ENCODE data around the gene XPR1. TPM values are rescaled to one million over a fixed set of nuclear protein-coding genes. Genes with fewer than 3 reads are reported as not detected.

Gene XPR1
- total and polyA plus RNA-seq, 2 donors (not counting 3 experiments of a cell fraction or from before 2014, with no cell fraction given): 23.9 to 26.7 TPM

DNA sequence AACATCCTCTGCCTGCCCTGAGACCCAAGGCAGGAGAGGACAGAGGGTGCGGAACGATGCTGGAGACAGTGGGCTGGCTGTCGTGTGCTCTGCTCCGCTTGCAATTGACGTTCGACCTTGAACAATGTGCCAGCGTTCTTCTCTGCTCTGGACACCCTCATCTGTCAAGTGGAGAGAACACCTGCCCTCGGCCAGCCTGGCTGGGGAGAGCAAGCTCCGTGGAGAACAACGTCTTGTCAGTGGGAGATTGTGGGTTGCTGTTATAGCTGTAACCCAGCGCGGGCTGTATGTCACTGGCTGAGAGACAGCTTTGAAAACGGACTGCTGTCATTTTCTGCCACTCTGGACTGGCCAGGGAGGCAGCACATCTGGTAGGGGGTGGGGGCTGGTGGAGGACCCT is 295.5 kb downstream of the XPR1 start:
- H3K27ac ChIP-seq (ENCODE audit: insufficient read depth, low read depth, low read length): no peak overlapping the region

More for the DNA sequence above, 295.5 kb downstream of the XPR1 start:
- no peaks in the 10 kb centered on the region for H3K4me1 ChIP-seq (ENCODE audit: control insufficient read depth, extremely low read depth, insufficient read depth, low read length)
- H4K20me1 ChIP-seq (replicated peaks; ENCODE audit: control insufficient read depth, extremely low read depth, insufficient read depth, low read length): no peaks in the 10 kb centered on the region
- CTCF ChIA-PET: interaction anchor here (1.6 to 3.2 kb wide), 2 partner anchors 10 to 46 kb away, joined by 4 to 18 read pairs; no protein-coding TSS in a partner anchor
- no peaks in the 10 kb centered on the region for H3K79me2 ChIP-seq (ENCODE audit: control insufficient read depth, insufficient read depth, low read length)
- TF ChIP-seq JUN (IDR thresholded peaks at IDR 0.05; ENCODE audit: borderline replicate concordance, insufficient read depth, insufficient read length, low read depth): no peak
- TF ChIP-seq CTCF (IDR thresholded peaks at IDR 0.05; ENCODE audit: extremely low read depth in 1 of 2, insufficient read depth in 1 of 2, low read depth in 1 of 2, low read length in 2 of 2): no peak
- TF ChIP-seq EZH2 (IDR thresholded peaks at IDR 0.05; ENCODE audit: borderline replicate concordance, low read depth, low read length, severe bottlenecking): no peak
- no peak for TF ChIP-seq POLR2A (IDR thresholded peaks at IDR 0.05; ENCODE audit: low read depth, low read length)
- DNase-seq (ENCODE audit: low read depth, low spot score): no peak
- intact Hi-C loops (cut with micrococcal nuclease): no loop called here
- no peak overlapping the region for H3K4me2 ChIP-seq (ENCODE audit: insufficient read depth, low read length)
- H3K27me3 ChIP-seq (ENCODE audit: control insufficient read depth in 2 of 2, insufficient read depth in 2 of 2, low read length in 2 of 2): no peaks in the 10 kb centered on the region
- H3K4me3 ChIP-seq (replicated peaks in 1 of 3; ENCODE audit: insufficient read depth in 1 of 3, low read depth in 1 of 3, low read length in 3 of 3): no peak overlapping the region
- no peaks in the 10 kb centered on the region for H3K9me1 ChIP-seq (replicated peaks; ENCODE audit: control insufficient read depth, extremely low read depth, insufficient read depth, low read length)
- H3K36me3 ChIP-seq (ENCODE audit: control insufficient read depth in 2 of 2, extremely low read depth in 1 of 2, insufficient read depth in 2 of 2, low read length in 2 of 2): no peaks in the 10 kb centered on the region
- dilution Hi-C loops (cut with MboI; ENCODE audit: extremely low pct_ligation_motif_present, low sequenced_read_pairs): no loop called here
- H3K9ac ChIP-seq (replicated peaks; ENCODE audit: extremely low read depth, insufficient read depth, low read length): no peak overlapping the region
- no peak for FAIRE-seq
- H2AFZ ChIP-seq (ENCODE audit: low read depth, low read length): no peak overlapping the region
- POLR2A ChIA-PET: no interaction called here
- BruUV-seq (replicated peaks): no TSS peak
- no peaks in the 10 kb centered on the region for H3K9me3 ChIP-seq (replicated peaks; ENCODE audit: control insufficient read depth, insufficient read depth, low read length)

All from endothelial cell of umbilical vein (primary cell).